ENCODE measurements around the gene CCDC78. TPM values are rescaled to one million over a fixed set of nuclear protein-coding genes. Genes with fewer than 3 reads are reported as not detected.

CCDC78 gene
- polyA plus RNA-seq, 1 donor from 2014 or later = 10.7 TPM

DNA sequence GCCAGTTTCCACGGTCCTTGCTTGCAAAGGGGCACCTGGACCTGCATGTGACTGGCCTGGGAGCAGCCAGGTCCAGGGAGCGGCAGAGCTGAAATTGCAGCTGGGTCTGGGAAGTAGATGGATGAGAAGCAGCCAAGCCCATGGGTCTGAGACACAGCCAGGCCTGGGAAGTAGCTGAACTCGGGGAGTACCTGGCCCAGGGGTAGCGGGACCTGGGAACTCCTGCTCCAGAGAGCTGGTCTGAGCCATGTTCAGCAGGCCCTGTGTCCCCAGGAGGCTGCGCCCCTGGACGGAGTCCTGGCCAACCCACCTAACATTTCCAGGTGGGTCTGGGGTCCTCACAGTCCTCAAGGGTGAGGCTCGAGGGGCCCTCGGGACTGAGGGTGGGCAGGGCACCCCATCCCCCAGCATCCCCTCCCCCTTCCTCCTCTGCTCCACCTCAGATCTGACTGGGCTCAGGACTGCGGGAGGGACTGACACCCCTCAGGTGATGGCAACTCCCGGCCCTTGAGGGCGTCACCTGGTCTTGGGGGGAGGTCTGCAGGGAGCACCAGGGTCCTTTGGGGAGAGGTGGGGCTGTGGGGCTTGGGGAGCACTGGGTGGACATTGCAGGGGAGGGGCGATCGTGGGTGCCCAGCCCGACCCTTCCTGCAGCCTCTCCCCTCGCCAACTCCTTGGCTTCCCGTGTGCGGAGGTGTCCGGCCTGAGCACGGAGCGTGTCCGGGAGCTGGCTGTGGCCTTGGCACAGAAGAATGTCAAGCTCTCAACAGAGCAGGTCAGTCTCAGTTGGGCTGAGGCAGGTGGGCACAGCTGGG, 37.3 kb upstream of the CCDC78 start:
- H3K36me3 ChIP-seq (ENCODE audit: insufficient read depth, low read length) = no peaks in the 10 kb centered on the region

DNA sequence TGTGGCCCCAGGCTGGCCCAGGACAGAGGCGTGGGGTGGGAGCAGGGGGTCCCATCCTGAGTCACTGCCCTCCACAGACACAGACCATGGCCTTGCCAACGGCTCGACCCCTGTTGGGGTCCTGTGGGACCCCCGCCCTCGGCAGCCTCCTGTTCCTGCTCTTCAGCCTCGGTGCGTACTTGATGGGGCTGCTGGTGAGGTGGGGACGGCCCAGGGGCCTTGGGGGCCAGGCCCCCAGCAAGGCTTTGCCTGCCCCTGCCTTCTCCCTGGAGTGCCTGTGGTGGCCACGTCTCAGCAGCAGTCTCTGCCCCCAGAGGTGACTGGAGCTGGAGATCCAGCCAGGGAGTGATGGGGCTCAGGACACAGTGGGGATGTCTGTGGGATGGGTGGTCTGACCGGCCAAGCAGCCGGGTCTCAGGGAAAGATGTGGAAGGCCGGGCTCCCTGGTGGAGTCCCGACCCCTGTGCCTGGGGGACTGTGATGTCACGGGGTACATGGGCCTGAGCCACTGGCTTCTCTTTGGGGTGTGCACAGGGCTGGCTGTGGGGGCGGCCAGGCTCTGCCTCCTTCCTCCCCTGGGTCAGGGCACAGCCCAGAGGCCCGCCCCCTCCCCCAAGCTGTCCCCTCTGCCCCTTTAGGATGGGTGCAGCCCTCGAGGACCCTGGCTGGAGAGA, 36.5 kb upstream of the CCDC78 start:
- Histone ChIP-seq H3K27ac (ENCODE audit: low read length) (no peak overlapping the region), H3K9me3 (ENCODE audit: low read length) (no peaks in the 10 kb centered on the region), H3K36me3 (ENCODE audit: insufficient read depth, low read length) (no peaks in the 10 kb centered on the region), H4K20me1 (ENCODE audit: insufficient read depth) (no peaks in the 10 kb centered on the region), H3K27me3 (ENCODE audit: insufficient read depth, low read depth, low read length) (no peaks in the 10 kb centered on the region), H2AFZ (ENCODE audit: low read depth, low read length) (no peak overlapping the region), H3K9me2 (ENCODE audit: insufficient read depth, low read length) (no peaks in the 10 kb centered on the region), H3K4me2 (ENCODE audit: low read length) (no peak overlapping the region), H3K79me2 (replicated peaks; ENCODE audit: insufficient read depth, low read length) (no peaks in the 10 kb centered on the region), H3F3A (ENCODE audit: insufficient read depth, low read length, poor library complexity, severe bottlenecking) (no peaks in the 10 kb centered on the region), H3K4me3 (ENCODE audit: low read length) (no peak overlapping the region), H3K9ac (ENCODE audit: low read length) (no peak overlapping the region)
- TF ChIP-seq, protein P1, sequence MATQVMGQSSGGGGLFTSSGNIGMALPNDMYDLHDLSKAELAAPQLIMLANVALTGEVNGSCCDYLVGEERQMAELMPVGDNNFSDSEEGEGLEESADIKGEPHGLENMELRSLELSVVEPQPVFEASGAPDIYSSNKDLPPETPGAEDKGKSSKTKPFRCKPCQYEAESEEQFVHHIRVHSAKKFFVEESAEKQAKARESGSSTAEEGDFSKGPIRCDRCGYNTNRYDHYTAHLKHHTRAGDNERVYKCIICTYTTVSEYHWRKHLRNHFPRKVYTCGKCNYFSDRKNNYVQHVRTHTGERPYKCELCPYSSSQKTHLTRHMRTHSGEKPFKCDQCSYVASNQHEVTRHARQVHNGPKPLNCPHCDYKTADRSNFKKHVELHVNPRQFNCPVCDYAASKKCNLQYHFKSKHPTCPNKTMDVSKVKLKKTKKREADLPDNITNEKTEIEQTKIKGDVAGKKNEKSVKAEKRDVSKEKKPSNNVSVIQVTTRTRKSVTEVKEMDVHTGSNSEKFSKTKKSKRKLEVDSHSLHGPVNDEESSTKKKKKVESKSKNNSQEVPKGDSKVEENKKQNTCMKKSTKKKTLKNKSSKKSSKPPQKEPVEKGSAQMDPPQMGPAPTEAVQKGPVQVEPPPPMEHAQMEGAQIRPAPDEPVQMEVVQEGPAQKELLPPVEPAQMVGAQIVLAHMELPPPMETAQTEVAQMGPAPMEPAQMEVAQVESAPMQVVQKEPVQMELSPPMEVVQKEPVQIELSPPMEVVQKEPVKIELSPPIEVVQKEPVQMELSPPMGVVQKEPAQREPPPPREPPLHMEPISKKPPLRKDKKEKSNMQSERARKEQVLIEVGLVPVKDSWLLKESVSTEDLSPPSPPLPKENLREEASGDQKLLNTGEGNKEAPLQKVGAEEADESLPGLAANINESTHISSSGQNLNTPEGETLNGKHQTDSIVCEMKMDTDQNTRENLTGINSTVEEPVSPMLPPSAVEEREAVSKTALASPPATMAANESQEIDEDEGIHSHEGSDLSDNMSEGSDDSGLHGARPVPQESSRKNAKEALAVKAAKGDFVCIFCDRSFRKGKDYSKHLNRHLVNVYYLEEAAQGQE (IDR thresholded peaks at IDR 0.05; ENCODE audit: borderline replicate concordance) = no peak
- TF ChIP-seq, protein P2, sequence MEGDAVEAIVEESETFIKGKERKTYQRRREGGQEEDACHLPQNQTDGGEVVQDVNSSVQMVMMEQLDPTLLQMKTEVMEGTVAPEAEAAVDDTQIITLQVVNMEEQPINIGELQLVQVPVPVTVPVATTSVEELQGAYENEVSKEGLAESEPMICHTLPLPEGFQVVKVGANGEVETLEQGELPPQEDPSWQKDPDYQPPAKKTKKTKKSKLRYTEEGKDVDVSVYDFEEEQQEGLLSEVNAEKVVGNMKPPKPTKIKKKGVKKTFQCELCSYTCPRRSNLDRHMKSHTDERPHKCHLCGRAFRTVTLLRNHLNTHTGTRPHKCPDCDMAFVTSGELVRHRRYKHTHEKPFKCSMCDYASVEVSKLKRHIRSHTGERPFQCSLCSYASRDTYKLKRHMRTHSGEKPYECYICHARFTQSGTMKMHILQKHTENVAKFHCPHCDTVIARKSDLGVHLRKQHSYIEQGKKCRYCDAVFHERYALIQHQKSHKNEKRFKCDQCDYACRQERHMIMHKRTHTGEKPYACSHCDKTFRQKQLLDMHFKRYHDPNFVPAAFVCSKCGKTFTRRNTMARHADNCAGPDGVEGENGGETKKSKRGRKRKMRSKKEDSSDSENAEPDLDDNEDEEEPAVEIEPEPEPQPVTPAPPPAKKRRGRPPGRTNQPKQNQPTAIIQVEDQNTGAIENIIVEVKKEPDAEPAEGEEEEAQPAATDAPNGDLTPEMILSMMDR (IDR thresholded peaks at IDR 0.05; ENCODE audit: poor library complexity, severe bottlenecking) = no peak
- TF ChIP-seq POLR2AphosphoS5 (IDR thresholded peaks at IDR 0.05) (no peak), MXI1 (conservative IDR thresholded peaks at IDR 0.05; ENCODE audit: poor library complexity, severe bottlenecking) (no peak), RAD21 (conservative IDR thresholded peaks at IDR 0.05) (no peak), TAF1 (IDR thresholded peaks at IDR 0.05; ENCODE audit: low read depth) (no peak)

More for the DNA sequence above, 37.3 kb upstream of the CCDC78 start:
- H3K79me2 ChIP-seq (replicated peaks; ENCODE audit: insufficient read depth, low read length) = no peaks in the 10 kb centered on the region
- no peaks in the 10 kb centered on the region for H3K27me3 ChIP-seq (ENCODE audit: insufficient read depth, low read depth, low read length)
- no peak overlapping the region for H3K27ac ChIP-seq (ENCODE audit: low read length)
- H2AFZ ChIP-seq (ENCODE audit: low read depth, low read length) = no peak overlapping the region
- H3K9me2 ChIP-seq (ENCODE audit: insufficient read depth, low read length) = no peaks in the 10 kb centered on the region
- no peak overlapping the region for H3K4me2 ChIP-seq (ENCODE audit: low read length)
- H3K9me3 ChIP-seq (ENCODE audit: low read length) = no peaks in the 10 kb centered on the region
- no peak overlapping the region for H3K4me3 ChIP-seq (ENCODE audit: low read length)
- no peaks in the 10 kb centered on the region for H3F3A ChIP-seq (ENCODE audit: insufficient read depth, low read length, poor library complexity, severe bottlenecking)
- H3K9ac ChIP-seq (ENCODE audit: low read length) = no peak overlapping the region
- TF ChIP-seq POLR2AphosphoS5 (IDR thresholded peaks at IDR 0.05) = no peak
- TF ChIP-seq, protein P2 (IDR thresholded peaks at IDR 0.05; ENCODE audit: poor library complexity, severe bottlenecking) = no peak
- no peak for TF ChIP-seq TAF1 (IDR thresholded peaks at IDR 0.05; ENCODE audit: low read depth)
- no peak for TF ChIP-seq MXI1 (conservative IDR thresholded peaks at IDR 0.05; ENCODE audit: poor library complexity, severe bottlenecking)
- TF ChIP-seq RAD21 (conservative IDR thresholded peaks at IDR 0.05) = no peak
- no peak for TF ChIP-seq EZH2 (IDR thresholded peaks at IDR 0.05; ENCODE audit: borderline replicate concordance, insufficient read depth, low read length, poor library complexity, severe bottlenecking)
- TF ChIP-seq, protein P1 (IDR thresholded peaks at IDR 0.05; ENCODE audit: borderline replicate concordance) = no peak
- no peak for TF ChIP-seq EP300 (conservative IDR thresholded peaks at IDR 0.05; ENCODE audit: poor library complexity, severe bottlenecking)
- TF ChIP-seq SMC3 (conservative IDR thresholded peaks at IDR 0.05; ENCODE audit: poor library complexity) = no peak
- no peaks in the 10 kb centered on the region for H4K20me1 ChIP-seq (ENCODE audit: insufficient read depth)

All from neural cell (in vitro differentiated cells).